Muscle layer of colon (tissue), 2 donors: ENCODE data around the gene SPAST.
A peak's percentile ranks its signal among the peaks of the same experiment; 100 is the strongest.
"Not testable (repeated sequence)": the region's sequence is repeated elsewhere in the genome, so short reads cannot be mapped to it uniquely, and the experiment has no call there.

Experiments used
- H3K27ac ChIP-seq: one replicate; pipeline ENCODE4 v1.7.0; 2013; ENCODE audit warnings: low read depth, mild to moderate bottlenecking, low read length, moderate library complexity
- H3K27me3 ChIP-seq, 2 donors: one replicate each; pipeline ENCODE4 v1.7.0; 2013; ENCODE audit warnings: low read length in 2 of 2, mild to moderate bottlenecking in 2 of 2; ENCODE audit not compliant: insufficient read depth in 2 of 2, control insufficient read depth in 1 of 2
- H3K36me3 ChIP-seq: one replicate; pipeline ENCODE4 v1.7.0; 2013; ENCODE audit warnings: mild to moderate bottlenecking, low read length; ENCODE audit not compliant: insufficient read depth
- H3K4me1 ChIP-seq: one replicate; pipeline ENCODE4 v1.7.0; 2013; ENCODE audit warnings: mild to moderate bottlenecking, low read length; ENCODE audit not compliant: insufficient read depth
- H3K4me3 ChIP-seq, 2 donors: one replicate each; pipeline ENCODE4 v1.7.0; 2013; ENCODE audit warnings: low read length in 2 of 2, low read depth in 1 of 2, mild to moderate bottlenecking in 1 of 2, moderate library complexity in 1 of 2
- H3K9ac ChIP-seq: one replicate; pipeline ENCODE4 v1.7.0; 2013; ENCODE audit warnings: low read length
- H3K9me3 ChIP-seq: one replicate; pipeline ENCODE4 v1.7.0; 2013; ENCODE audit warnings: mild to moderate bottlenecking, low read length
- donor health status: abdominal sarcoma.
- donor health status: Adenocarcinoma of cecum.

SPAST gene

GRCh38 chr2:32129086-32129485, 65.7 kb downstream of the SPAST start:
- no peaks in the 10 kb centered on the region for H3K27me3 ChIP-seq
- H3K4me1 ChIP-seq, result no peaks in the 10 kb centered on the region
- H3K4me3 ChIP-seq, result no peak overlapping the region
- H3K9me3 ChIP-seq, result no peaks in the 10 kb centered on the region
- H3K27ac ChIP-seq, result no peak overlapping the region
- H3K36me3 ChIP-seq, result peaks cover 23% of the 10 kb centered on the region
- H3K9ac ChIP-seq, result no peak overlapping the region

- H3K9me3 ChIP-seq, result no peaks in the 10 kb centered on the region
- H3K27ac ChIP-seq, result no peak overlapping the region
- no peak overlapping the region for H3K4me3 ChIP-seq
- peaks cover 10% of the 10 kb centered on the region for H3K36me3 ChIP-seq
- H3K27me3 ChIP-seq, result no peaks in the 10 kb centered on the region
- H3K4me1 ChIP-seq, result no peaks in the 10 kb centered on the region
- no peak overlapping the region for H3K9ac ChIP-seq
These were observed 72.1 kb downstream of the SPAST start for GRCh38 chr2:32135409-32135808.

- Histone ChIP-seq H3K27me3 (no peaks in the 10 kb centered on the region), H3K9me3 (no peaks in the 10 kb centered on the region), H3K36me3 (peaks cover 6% of the 10 kb centered on the region), H3K4me3 (no peak overlapping the region), H3K4me1 (no peaks in the 10 kb centered on the region), H3K9ac (no peak overlapping the region), H3K27ac (no peak overlapping the region)
These were observed 72.7 kb downstream of the SPAST start for GRCh38 chr2:32136097-32136496.

- H3K4me3 ChIP-seq, H3K9ac ChIP-seq, H3K27me3 ChIP-seq, H3K9me3 ChIP-seq, H3K36me3 ChIP-seq, H3K4me1 ChIP-seq, H3K27ac ChIP-seq: not testable (repeated sequence)
These were observed 88.2 kb downstream of the SPAST start for GRCh38 chr2:32151544-32151943.

- H3K36me3 ChIP-seq, result no peaks in the 10 kb centered on the region
- no peak overlapping the region for H3K4me3 ChIP-seq
- H3K4me1 ChIP-seq, result peaks cover 4% of the 10 kb centered on the region
- no peaks in the 10 kb centered on the region for H3K27me3 ChIP-seq
- no peak overlapping the region for H3K27ac ChIP-seq
- no peak overlapping the region for H3K9ac ChIP-seq
- H3K9me3 ChIP-seq, result no peaks in the 10 kb centered on the region
These were observed 96.3 kb downstream of the SPAST start for GRCh38 chr2:32159678-32160077.

- no peak overlapping the region for H3K9ac ChIP-seq
- no peak overlapping the region for H3K4me3 ChIP-seq
- H3K27ac ChIP-seq, result no peak overlapping the region
- no peaks in the 10 kb centered on the region for H3K36me3 ChIP-seq
- no peaks in the 10 kb centered on the region for H3K9me3 ChIP-seq
- H3K4me1 ChIP-seq, result peaks cover 7% of the 10 kb centered on the region
- no peaks in the 10 kb centered on the region for H3K27me3 ChIP-seq
These were observed 97.9 kb downstream of the SPAST start for GRCh38 chr2:32161296-32161695.

GRCh38 chr2:32164254-32164653, 100.9 kb downstream of the SPAST start:
- H3K27ac ChIP-seq, H3K27me3 ChIP-seq, H3K9ac ChIP-seq, H3K4me3 ChIP-seq, H3K9me3 ChIP-seq, H3K36me3 ChIP-seq: not testable (repeated sequence)
- peaks cover 13% of the 10 kb centered on the region for H3K4me1 ChIP-seq

- not testable (repeated sequence) for H3K36me3 ChIP-seq
- peak overlapping the region; percentile 73 to 78 for H3K4me3 ChIP-seq
These were observed 101.6 kb downstream of the SPAST start for GRCh38 chr2:32165027-32165347.

GRCh38 chr2:32166115-32166574, 102.8 kb downstream of the SPAST start:
- Histone ChIP-seq H3K9ac (peak overlapping the region; percentile 50), H3K27ac (peak overlapping the region; percentile 87)

More at GRCh38 chr2:32165027-32165347, 101.6 kb downstream of the SPAST start:
- Histone ChIP-seq H3K4me1 (peaks cover 13% of the 10 kb centered on the region), H3K9ac (peak overlapping the region; percentile 50), H3K27ac (peak overlapping the region; percentile 59)
- H3K27me3 ChIP-seq, H3K9me3 ChIP-seq: not testable (repeated sequence)

GRCh38 chr2:32168513-32168912, 105.2 kb downstream of the SPAST start:
- H3K4me3 ChIP-seq, result no peak overlapping the region
- no peaks in the 10 kb centered on the region for H3K36me3 ChIP-seq
- H3K27ac ChIP-seq, result no peak overlapping the region
- peaks cover 13% of the 10 kb centered on the region for H3K4me1 ChIP-seq
- H3K27me3 ChIP-seq, result no peaks in the 10 kb centered on the region
- no peak overlapping the region for H3K9ac ChIP-seq
- no peaks in the 10 kb centered on the region for H3K9me3 ChIP-seq

More at GRCh38 chr2:32166115-32166574, 102.8 kb downstream of the SPAST start:
- Histone ChIP-seq H3K36me3 (no peaks in the 10 kb centered on the region), H3K9me3 (no peaks in the 10 kb centered on the region), H3K27me3 (no peaks in the 10 kb centered on the region), H3K4me1 (peaks cover 13% of the 10 kb centered on the region), H3K4me3 (peak overlapping the region; percentile 73 to 78)

- peaks cover 12% of the 10 kb centered on the region for H3K36me3 ChIP-seq
- H3K9ac ChIP-seq, result no peak overlapping the region
- H3K4me1 ChIP-seq, result no peaks in the 10 kb centered on the region
- no peak overlapping the region for H3K27ac ChIP-seq
- H3K4me3 ChIP-seq, result no peak overlapping the region
- no peaks in the 10 kb centered on the region for H3K27me3 ChIP-seq
- H3K9me3 ChIP-seq, result no peaks in the 10 kb centered on the region
These were observed 109.5 kb downstream of the SPAST start for GRCh38 chr2:32172870-32173269.

GRCh38 chr2:32182667-32183066, 119.3 kb downstream of the SPAST start:
- no peaks in the 10 kb centered on the region for H3K9me3 ChIP-seq
- no peak overlapping the region for H3K4me3 ChIP-seq
- H3K9ac ChIP-seq, result no peak overlapping the region
- H3K27ac ChIP-seq, result no peak overlapping the region
- H3K4me1 ChIP-seq, result no peaks in the 10 kb centered on the region
- peaks cover 21% of the 10 kb centered on the region for H3K36me3 ChIP-seq
- H3K27me3 ChIP-seq, result no peaks in the 10 kb centered on the region
